Epithelial cell of esophagus (primary cell): ENCODE data around the gene VWA3B.

ENCODE experiments used
- DNase-seq: peaks from one replicate; pipeline ENCODE4 v3.0.0; 2010; ENCODE audit warnings: low read depth
- H3K4me3 ChIP-seq: 2 replicates; pipeline ENCODE4 v1.5.1; 2011; ENCODE audit warnings: mild to moderate bottlenecking, low read length, control low read depth
- TF ChIP-seq, protein P1 (sequence below): IDR thresholded peaks from 2 replicates; pipeline ENCODE4 v1.5.1; 2011; ENCODE audit warnings: low read depth, mild to moderate bottlenecking, low read length, control low read depth, inconsistent platforms; ENCODE audit not compliant: insufficient read depth; ENCODE audit errors: missing control alignments

Gene VWA3B, protein sequence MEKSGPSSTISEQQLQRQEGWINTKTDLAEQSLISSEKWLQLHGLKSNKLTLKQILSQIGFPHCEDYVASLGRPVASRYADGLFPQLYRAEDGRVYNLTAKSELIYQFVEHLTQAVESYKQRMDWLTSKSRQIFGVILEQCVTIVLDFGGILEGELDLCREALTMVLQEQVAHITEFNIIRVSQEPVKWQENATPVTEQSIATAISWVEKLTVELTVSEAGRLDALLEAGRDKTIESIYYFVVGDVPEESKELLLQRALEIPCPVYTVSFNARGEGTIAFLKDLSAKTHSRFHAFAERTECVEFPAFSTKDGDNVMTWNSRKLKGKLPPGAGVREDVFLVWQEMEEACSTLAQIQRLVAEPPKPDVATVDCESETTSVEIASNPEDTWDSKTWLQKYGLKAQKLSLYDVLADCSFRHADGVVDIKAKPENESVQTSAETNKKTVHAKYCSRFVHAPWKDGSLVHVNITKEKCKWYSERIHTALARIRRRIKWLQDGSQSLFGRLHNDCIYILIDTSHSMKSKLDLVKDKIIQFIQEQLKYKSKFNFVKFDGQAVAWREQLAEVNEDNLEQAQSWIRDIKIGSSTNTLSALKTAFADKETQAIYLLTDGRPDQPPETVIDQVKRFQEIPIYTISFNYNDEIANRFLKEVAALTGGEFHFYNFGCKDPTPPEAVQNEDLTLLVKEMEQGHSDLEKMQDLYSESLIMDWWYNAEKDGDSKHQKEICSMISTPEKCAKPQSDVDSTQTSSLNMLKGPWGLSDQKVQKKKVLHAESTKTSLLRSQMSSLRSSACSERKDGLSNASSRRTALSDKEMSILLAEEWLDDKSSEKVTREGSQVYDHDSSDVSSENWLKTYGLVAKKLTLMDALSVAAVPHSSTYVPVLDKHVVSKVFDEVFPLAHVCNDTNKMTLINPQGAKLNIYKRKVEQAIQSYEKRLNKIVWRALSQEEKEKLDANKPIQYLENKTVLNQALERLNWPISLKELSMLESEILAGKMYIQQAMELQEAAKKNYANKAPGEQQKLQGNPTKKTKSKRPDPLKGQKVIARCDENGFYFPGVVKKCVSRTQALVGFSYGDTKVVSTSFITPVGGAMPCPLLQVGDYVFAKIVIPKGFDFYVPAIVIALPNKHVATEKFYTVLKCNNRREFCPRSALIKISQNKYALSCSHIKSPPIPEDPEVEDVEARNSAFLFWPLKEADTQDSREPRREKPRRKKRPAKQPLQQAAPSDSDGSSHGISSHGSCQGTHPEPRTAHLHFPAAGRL (N-terminal part only)

DNA sequence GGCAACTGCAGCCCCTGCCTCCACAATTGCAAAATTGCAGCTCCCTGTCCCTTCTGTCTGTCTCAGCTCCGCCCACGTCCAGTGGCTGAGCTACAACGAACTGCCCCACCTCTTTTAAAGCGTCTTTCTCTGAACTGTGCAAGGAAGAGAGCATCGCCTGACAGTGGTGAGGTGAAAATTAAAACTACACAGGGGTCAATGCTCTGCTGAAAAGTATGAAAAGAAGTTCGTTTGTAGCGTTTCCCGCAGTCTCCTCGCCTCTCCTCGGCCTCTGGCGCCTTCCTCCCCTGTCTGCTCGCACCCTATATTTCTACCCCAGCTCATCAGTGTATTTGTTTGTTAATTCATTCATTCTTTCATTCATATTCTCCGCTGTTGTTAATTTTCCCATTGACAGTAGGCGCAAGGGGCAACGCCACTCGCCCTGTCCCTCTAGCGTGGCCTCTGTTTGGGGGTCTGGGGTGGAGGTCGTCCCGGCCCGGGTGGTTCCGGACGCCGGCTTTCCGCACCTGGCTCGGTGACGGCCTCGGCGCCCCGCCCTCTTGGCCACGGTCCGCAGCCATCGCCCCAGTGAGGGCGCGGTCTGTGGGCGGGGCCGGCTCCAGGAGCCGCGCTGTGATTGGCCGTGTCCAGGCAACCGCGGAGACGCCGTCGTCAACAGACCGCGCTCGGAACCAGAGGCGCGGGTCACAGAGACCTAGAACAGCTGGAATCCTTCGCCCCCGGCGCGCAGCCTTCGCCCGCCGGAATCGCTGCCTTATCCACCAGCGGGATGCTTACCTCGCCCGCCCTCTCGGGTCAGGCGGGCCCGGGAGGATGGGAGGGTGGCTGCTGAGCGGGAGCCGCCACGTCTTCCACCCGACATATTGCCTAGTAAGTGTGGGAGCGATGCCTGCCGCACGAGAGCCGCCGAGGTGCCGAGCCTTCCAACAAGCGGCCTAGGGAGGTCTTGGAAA is at the start of gene VWA3B:
Gene VWA3B, plus strand, starts transcription at position 677 of the 956 bp plus-strand sequence. CDS start 5,926 bp downstream, outside the sequence.
- DNase-seq: peak; percentile 72
- H3K4me3 ChIP-seq: peak within 1 kb of the TSS; percentile 51
- TF ChIP-seq, protein P1, sequence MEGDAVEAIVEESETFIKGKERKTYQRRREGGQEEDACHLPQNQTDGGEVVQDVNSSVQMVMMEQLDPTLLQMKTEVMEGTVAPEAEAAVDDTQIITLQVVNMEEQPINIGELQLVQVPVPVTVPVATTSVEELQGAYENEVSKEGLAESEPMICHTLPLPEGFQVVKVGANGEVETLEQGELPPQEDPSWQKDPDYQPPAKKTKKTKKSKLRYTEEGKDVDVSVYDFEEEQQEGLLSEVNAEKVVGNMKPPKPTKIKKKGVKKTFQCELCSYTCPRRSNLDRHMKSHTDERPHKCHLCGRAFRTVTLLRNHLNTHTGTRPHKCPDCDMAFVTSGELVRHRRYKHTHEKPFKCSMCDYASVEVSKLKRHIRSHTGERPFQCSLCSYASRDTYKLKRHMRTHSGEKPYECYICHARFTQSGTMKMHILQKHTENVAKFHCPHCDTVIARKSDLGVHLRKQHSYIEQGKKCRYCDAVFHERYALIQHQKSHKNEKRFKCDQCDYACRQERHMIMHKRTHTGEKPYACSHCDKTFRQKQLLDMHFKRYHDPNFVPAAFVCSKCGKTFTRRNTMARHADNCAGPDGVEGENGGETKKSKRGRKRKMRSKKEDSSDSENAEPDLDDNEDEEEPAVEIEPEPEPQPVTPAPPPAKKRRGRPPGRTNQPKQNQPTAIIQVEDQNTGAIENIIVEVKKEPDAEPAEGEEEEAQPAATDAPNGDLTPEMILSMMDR: no peak

DNA sequence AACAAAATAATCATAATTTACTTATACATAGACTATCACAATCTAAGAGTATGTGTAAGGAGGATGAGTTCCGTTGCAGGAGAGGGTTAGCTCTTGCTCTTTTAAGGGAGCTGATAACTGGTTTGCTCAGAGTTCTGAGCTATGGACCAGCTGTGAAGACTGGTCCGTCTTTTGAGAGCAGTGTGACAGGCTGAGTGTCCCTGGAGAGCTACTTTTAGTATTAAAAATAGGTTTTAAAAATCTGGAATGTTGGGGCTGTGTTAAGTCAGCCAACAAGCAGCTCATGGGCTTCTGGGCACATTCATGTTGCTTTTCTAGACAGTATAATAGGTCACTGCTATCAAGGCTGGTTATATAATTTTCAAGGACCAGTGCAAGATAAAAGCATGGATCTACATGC is 49.8 kb upstream of the VWA3B start:
- DNase-seq: no peak
- H3K4me3 ChIP-seq: no peak overlapping the region
- TF ChIP-seq, protein P1: no peak

DNA sequence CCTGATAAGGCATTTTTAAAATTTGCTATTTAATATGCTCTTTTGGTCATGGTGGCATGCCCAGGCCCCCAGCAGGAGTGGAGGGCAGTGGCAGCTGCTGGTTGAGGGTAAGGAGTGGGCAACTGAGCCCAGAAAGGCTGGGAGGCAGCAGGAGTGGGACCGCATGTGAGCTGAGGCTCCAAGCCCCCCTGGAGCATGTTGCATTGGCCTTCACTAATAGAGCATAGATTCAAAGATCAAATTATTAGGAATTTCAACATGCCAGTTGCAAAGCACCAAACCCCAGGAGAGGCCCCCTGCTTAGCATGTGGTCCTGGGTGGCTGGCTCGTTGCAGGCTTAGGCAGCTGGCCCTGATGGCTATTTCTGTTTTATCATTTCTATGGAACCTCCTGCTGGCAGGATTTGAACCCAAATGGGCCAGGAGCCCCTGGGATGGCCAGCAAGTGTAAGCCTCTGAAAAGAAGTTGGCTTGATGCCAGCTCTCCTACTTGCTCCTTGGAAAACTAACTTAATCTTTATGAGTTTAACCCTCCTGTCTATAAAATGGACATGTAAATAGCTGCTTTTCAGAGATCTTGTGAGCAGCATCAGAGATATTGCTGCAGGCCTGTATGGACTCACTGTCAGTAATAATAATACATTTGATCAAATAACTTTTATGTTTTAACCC is 49.2 kb upstream of the VWA3B start:
- no peak for DNase-seq
- no peak overlapping the region for H3K4me3 ChIP-seq
- TF ChIP-seq, protein P1: no peak

DNA sequence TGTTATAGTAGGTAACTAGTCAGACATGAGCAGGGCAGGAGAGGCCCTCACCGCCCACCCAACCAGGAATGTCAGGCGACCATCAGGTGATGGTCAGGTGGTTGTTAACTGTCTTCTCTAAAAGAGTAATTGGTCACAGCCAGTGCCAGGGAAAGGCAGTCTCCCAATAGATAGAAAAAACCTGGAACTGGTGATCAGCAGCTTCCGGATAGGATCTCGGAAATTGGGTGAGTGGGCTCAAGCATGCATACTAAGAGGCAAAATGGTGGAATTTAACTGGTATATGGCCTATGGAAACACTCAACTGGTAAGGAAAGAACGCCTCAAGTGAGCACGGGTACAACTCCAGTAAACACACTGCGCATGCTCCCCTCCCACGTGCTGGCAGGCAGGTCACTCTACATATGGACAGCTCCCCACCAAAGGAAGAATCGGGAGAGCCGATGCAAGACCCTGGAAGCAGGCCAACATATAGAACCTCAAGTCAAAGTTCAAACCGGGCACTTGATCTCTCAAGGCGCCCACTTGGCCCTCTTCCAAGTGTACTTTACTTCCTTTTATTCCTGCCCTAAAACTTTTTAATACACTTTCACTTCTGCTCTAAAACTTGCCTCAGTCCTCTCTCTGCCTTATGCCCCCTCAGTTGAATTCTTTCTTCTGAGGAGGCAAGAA is 47.7 kb upstream of the VWA3B start:
- H3K4me3 ChIP-seq: no peak overlapping the region
- DNase-seq: no peak
- TF ChIP-seq, protein P1: no peak

DNA sequence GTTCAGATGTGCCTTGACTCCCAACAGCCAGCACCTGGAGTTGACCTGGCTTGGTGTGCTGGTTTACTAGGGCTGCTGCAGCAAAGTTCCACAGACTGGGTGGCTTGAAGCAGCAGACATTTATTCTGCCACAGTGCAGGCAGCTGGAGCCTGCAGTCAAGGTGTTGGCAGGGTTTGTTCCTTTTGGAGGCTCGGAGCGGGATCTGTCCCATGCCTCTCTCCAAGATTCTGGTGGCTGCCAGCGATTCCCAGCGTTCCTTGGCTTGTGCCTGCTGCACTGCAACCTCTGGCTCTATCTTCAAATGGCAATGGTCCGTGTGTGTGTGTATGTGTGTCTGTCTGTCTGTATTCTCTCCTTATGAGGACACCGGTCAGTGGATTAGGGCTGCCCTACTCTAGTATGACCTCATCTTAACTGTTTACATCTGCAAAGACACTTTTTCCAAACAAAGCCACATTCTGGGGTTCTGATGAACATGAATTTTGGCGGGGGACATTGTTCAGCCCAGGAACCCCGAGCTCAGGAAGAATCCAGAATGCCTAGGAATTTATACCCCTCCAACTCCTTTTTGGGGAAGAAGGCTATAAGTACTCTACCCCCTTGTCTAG is 46.5 kb upstream of the VWA3B start:
- no peak for DNase-seq
- TF ChIP-seq, protein P1: no peak
- H3K4me3 ChIP-seq: no peak overlapping the region
